ENCODE measurements around the gene TMEM151B. TPM values are rescaled to one million over a fixed set of nuclear protein-coding genes. Genes with fewer than 3 reads are reported as not detected.

TMEM151B gene
- total and polyA plus RNA-seq, 2 of the 4 experiments (the other 2 are of a cell fraction): not detected

DNA sequence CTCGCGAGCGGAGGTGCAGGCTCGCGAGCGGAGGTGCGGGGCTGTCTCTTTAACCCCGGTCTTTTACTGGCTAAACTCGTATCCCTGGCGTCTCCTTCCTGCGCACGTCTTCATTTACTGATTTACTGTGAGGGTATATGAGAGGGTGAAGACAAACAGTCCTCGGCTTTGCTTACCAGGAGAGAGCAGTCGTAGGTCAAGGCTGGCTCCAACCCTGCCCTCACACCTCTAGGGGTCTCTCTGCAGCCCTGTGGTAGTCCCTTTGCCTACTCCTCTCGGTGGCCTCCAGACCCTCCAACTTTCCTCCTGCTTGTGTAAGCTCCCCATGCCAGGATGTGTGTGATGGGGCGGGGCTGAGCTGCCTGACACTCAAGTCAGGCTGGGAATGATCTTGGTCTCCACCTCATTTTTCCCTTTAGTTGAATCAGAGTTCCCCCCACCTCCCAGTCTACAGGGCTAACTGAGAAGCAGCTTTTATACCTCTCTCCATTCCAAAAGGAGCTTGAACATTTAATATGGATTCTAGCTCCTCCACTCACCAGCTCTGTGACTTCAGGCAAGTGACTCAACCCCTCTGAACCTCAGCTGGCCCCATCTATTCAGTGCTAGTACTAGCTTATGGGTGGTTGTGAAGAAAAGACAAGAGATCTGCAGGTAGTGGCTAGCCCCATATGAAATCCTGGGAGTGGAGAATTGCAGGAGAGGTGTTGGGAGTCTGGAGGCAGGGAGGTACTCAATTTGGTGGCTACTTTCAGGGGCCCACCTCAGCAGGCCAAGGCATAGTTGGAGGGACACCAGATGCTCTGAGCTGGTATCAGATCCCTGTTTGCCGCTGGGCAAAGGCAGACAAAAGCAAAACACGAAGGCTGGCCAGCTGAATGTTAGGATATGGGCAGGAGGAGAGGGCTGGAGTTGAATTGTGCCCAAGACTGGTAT, 46.0 kb upstream of the TMEM151B start (continued):
- TF ChIP-seq ELK1 (IDR thresholded peaks at IDR 0.05; ENCODE audit: borderline replicate concordance, low read depth, low read length) (no peak), CHD1 (IDR thresholded peaks at IDR 0.05; ENCODE audit: low read depth, low read length) (no peak)

DNA sequence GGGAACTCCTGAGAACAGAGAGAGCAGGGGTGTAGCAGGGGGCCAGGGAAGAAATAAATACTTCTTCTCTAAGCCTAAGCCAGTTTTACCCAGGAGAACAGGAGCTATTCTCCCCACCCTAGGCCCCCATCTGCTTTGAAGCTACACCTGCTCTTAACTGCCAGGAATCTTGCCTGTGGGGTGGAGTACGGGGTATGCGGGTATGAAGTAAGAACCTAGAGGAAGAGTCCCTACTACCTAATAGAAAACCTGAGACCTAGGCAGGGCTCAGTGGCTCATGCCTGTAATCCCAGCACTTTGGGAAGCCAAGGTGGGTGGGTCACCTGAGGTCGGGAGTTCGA, 45.3 kb upstream of the TMEM151B start:
- ChIA-PET POLR2A (ENCODE audit: unreplicated experiment) (no interaction called here), CTCF (interaction anchor here (4.1 kb wide), 1 partner anchor 10 kb away, joined by 20 read pairs; no protein-coding TSS in a partner anchor)
- no peak overlapping the region for H3K4me3 ChIP-seq (ENCODE audit: insufficient read depth, low read depth, low read length)
- no peaks in the 10 kb centered on the region for H4K20me1 ChIP-seq (ENCODE audit: insufficient read depth, low read length)
- no peak overlapping the region for H4K91ac ChIP-seq (ENCODE audit: insufficient read depth, low read depth, low read length)
- H2BK120ac ChIP-seq (ENCODE audit: low read depth, low read length): no peak overlapping the region
- no peak overlapping the region for H2AK9ac ChIP-seq (replicated peaks; ENCODE audit: low read depth, low read length, poor library complexity)
- H3K14ac ChIP-seq (replicated peaks; ENCODE audit: low read depth, low read length): no peak overlapping the region
- H3K9me1 ChIP-seq (ENCODE audit: insufficient read depth, low read length): peaks cover 4% of the 10 kb centered on the region; the same call in 1 of the 2 replicates
- H3K79me1 ChIP-seq (ENCODE audit: low read depth in 1 of 2, low read length in 2 of 2): peaks cover 0 to 8% of the 10 kb centered on the region in 2 experiments; a peak in 1 of 4 replicates
- DNase-seq (no peak), ATAC-seq (ENCODE audit: low read depth) (no peak)
- H2AK5ac ChIP-seq (ENCODE audit: low read depth, low read length): no peak overlapping the region
- no TSS peak for BruUV-seq (replicated peaks)
- no peak overlapping the region for H4K8ac ChIP-seq (ENCODE audit: low read depth in 2 of 2, low read length in 2 of 2)
- H3K18ac ChIP-seq (ENCODE audit: low read depth, low read length): no peak overlapping the region
- no CpG with 5 or more reads among the region's 4 CpGs for WGBS, 2 experiments (ENCODE audit: extremely low coverage in 2 of 2, insufficient read length in 1 of 2)
- no peak overlapping the region for H3K4ac ChIP-seq (ENCODE audit: low read depth, low read length)
- H3K23ac ChIP-seq (ENCODE audit: low read depth, low read length): no peak overlapping the region
- in situ Hi-C loops (cut with MboI; ENCODE audit: low sequenced_read_pairs): no loop called here
- H3K27me3 ChIP-seq (ENCODE audit: control insufficient read depth, insufficient read depth, low read length): no peaks in the 10 kb centered on the region
- H3K27ac ChIP-seq (ENCODE audit: insufficient read depth, low read length): no peak overlapping the region
- no peak overlapping the region for H2BK5ac ChIP-seq (ENCODE audit: low read depth, low read length, poor library complexity, severe bottlenecking)
- H2BK20ac ChIP-seq (ENCODE audit: low read depth, low read length): no peak overlapping the region
- H2BK15ac ChIP-seq (ENCODE audit: low read depth, low read length): no peak overlapping the region
- no peak overlapping the region for H4K5ac ChIP-seq (ENCODE audit: low read depth, low read length)
- no peaks in the 10 kb centered on the region for H3K9me3 ChIP-seq (ENCODE audit: control insufficient read depth, insufficient read depth, low read length)
- dilution Hi-C loops (cut with HindIII; ENCODE audit: low sequenced_read_pairs, unreplicated experiment): no loop called here
- no peak overlapping the region for H3K4me2 ChIP-seq (ENCODE audit: low read depth, low read length)
- intact Hi-C loops (cut with micrococcal nuclease): no loop called here
- no peak overlapping the region for H3K56ac ChIP-seq (ENCODE audit: extremely low read depth, insufficient read depth, low read length)
- H3K36me3 ChIP-seq (ENCODE audit: control insufficient read depth, insufficient read depth, low read length): no peaks in the 10 kb centered on the region
- no peak overlapping the region for H3K9ac ChIP-seq (ENCODE audit: low read depth, low read length)
- H3K4me1 ChIP-seq (ENCODE audit: control insufficient read depth, insufficient read depth, low read length): peaks cover 16% of the 10 kb centered on the region
- no peak overlapping the region for H2AFZ ChIP-seq (replicated peaks; ENCODE audit: low read length, poor library complexity)
- no peak for TF ChIP-seq RFX5 (IDR thresholded peaks at IDR 0.05; ENCODE audit: low read depth, low read length)
- TF ChIP-seq MXI1 (IDR thresholded peaks at IDR 0.05; ENCODE audit: borderline replicate concordance, low read depth, low read length): no peak
- no peak for TF ChIP-seq CHD1 (IDR thresholded peaks at IDR 0.05; ENCODE audit: low read depth, low read length)
- TF ChIP-seq FOS (IDR thresholded peaks at IDR 0.05; ENCODE audit: low read depth, low read length): no peak
- TF ChIP-seq ELK1 (IDR thresholded peaks at IDR 0.05; ENCODE audit: borderline replicate concordance, low read depth, low read length): no peak
- TF ChIP-seq CEBPB (IDR thresholded peaks at IDR 0.05; ENCODE audit: low read depth, low read length): no peak
- TF ChIP-seq MAZ (IDR thresholded peaks at IDR 0.05; ENCODE audit: borderline replicate concordance, low read depth, low read length): no peak
- no peak for TF ChIP-seq POLR2A (IDR thresholded peaks at IDR 0.05; ENCODE audit: low read depth, low read length)
- TF ChIP-seq MAFK (IDR thresholded peaks at IDR 0.05; ENCODE audit: low read depth, low read length): no peak
- TF ChIP-seq, protein P1, sequence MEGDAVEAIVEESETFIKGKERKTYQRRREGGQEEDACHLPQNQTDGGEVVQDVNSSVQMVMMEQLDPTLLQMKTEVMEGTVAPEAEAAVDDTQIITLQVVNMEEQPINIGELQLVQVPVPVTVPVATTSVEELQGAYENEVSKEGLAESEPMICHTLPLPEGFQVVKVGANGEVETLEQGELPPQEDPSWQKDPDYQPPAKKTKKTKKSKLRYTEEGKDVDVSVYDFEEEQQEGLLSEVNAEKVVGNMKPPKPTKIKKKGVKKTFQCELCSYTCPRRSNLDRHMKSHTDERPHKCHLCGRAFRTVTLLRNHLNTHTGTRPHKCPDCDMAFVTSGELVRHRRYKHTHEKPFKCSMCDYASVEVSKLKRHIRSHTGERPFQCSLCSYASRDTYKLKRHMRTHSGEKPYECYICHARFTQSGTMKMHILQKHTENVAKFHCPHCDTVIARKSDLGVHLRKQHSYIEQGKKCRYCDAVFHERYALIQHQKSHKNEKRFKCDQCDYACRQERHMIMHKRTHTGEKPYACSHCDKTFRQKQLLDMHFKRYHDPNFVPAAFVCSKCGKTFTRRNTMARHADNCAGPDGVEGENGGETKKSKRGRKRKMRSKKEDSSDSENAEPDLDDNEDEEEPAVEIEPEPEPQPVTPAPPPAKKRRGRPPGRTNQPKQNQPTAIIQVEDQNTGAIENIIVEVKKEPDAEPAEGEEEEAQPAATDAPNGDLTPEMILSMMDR (conservative IDR thresholded peaks at IDR 0.05; ENCODE audit: low read depth, low read length): no peak
- no peak for TF ChIP-seq SMC3 (IDR thresholded peaks at IDR 0.05; ENCODE audit: low read depth, low read length)
- TF ChIP-seq NFE2L2 (IDR thresholded peaks at IDR 0.05; ENCODE audit: low read depth, low read length): no peak
